HepG2 (cell line): Measurements from ENCODE around the gene FKBP10. TPM values are rescaled to one million over a fixed set of nuclear protein-coding genes. Genes with fewer than 3 reads are reported as not detected.

Source experiments
- FOSL2 ChIP-seq: sonication (generic); formaldehyde crosslinking; IDR thresholded peaks from 2 replicates; pipeline ENCODE4 v1.4.0; 2020; ENCODE audit warnings: missing genetic modification reagents
- GMEB1 ChIP-seq: sonication (generic); formaldehyde crosslinking; IDR thresholded peaks from 2 replicates; pipeline ENCODE4 v1.5.1; 2020; ENCODE audit warnings: missing genetic modification reagents, mild to moderate bottlenecking, borderline replicate concordance
- HMGXB3 ChIP-seq: sonication (generic); formaldehyde crosslinking; IDR thresholded peaks from 2 replicates; pipeline ENCODE4 v1.4.0; 2020; ENCODE audit warnings: missing genetic modification reagents, borderline replicate concordance
- ZNF142 ChIP-seq: sonication (generic); formaldehyde crosslinking; IDR thresholded peaks from 2 replicates; pipeline ENCODE4 v1.4.0; 2020; ENCODE audit warnings: missing genetic modification reagents
- ZNF264 ChIP-seq: sonication (generic); formaldehyde crosslinking; IDR thresholded peaks from 2 replicates; pipeline ENCODE4 v1.4.0; 2020; ENCODE audit warnings: missing genetic modification reagents
- ZNF782 ChIP-seq: sonication (generic); formaldehyde crosslinking; IDR thresholded peaks from 2 replicates; pipeline ENCODE4 v1.4.0; 2020; ENCODE audit warnings: missing genetic modification reagents, mild to moderate bottlenecking, borderline replicate concordance
- polyA plus RNA-seq, 8 experiments: library from polyadenylated mRNA; depleted of rRNA in 3 of 8; stranded (reverse) in 7 of 8; unstranded in 1 of 8; fragments of >200 nt; fragmentation: Illumina TruSeq in 4 of 8; extraction: Trizol in 4 of 8; gene quantifications; 2 replicates each; pipeline versions ENCODE4 v1.2.1 to v1.2.3, GENCODE V29; 2011 to 2016; ENCODE audit warnings: low read depth in 4 of 8, missing spikeins in 1 of 8, mixed read lengths in 1 of 8; ENCODE audit not compliant: insufficient read depth in 1 of 8
- total RNA-seq, 5 experiments: library from RNA; depleted of rRNA; stranded (reverse); fragments of >200 nt; fragmentation: Illumina TruSeq; extraction: Trizol; gene quantifications; 2 replicates each; pipeline ENCODE4 v1.2.3, GENCODE V29; 2016; ENCODE audit warnings: low read depth in 1 of 5
- TF ChIP-seq, protein P1 (sequence below): sonication (generic); formaldehyde crosslinking; IDR thresholded peaks from 2 replicates; pipeline ENCODE4 v1.5.1; 2020; ENCODE audit warnings: missing genetic modification reagents, mild to moderate bottlenecking, borderline replicate concordance
- TF ChIP-seq, protein P2 (sequence below): sonication (generic); formaldehyde crosslinking; IDR thresholded peaks from 2 replicates; pipeline ENCODE4 v1.8.0; 2022; ENCODE audit warnings: mild to moderate bottlenecking, missing genetic modification reagents, moderate library complexity
- TF ChIP-seq, protein P3 (sequence below): sonication (generic); formaldehyde crosslinking; IDR thresholded peaks from 2 replicates; pipeline ENCODE4; 2020; ENCODE audit warnings: missing genetic modification reagents, mild to moderate bottlenecking, borderline replicate concordance

The FKBP10 gene
- total and polyA plus RNA-seq, 2 of the 13 experiments (the other 11 are each of a cell fraction or from before 2014, with no cell fraction given), result 149 to 573 TPM

DNA sequence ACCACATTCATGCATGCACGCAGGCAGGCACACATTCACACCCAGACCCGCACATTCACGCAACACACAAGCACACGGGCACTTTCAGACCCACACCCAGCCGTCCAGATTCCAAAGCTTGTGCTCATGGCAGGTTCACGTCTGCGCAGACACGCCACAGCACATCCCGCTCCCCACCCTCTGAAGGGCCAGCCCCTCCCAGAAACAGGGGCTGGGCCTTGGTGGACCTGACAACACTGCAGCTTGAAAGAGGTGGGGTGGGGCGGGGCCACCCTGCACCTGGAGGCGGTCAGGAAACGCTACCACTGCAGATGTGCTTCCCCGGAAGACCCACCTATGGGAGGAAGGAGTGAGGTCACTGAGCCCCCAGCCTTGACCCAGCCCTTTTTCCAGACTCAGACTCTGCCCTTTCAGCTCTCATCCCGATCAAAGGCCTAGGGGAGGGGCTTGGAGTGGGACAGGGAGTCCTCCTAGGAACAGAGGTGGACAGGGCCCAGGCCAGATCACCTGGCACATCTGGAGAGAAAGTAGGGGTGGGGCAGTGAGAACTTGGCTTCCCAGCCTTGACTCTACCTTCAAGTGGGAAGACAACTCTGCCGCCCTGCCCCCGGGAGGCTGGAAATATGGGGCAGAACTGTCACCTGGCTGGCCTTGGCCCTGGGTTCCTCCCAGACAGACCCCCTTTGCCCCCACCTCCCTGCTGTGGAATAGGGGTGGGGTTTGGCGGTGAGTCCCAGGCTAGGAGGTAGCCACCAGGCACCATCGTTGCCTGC is 12.0 kb upstream of the FKBP10 start (continued):
- TF ChIP-seq, protein P1, sequence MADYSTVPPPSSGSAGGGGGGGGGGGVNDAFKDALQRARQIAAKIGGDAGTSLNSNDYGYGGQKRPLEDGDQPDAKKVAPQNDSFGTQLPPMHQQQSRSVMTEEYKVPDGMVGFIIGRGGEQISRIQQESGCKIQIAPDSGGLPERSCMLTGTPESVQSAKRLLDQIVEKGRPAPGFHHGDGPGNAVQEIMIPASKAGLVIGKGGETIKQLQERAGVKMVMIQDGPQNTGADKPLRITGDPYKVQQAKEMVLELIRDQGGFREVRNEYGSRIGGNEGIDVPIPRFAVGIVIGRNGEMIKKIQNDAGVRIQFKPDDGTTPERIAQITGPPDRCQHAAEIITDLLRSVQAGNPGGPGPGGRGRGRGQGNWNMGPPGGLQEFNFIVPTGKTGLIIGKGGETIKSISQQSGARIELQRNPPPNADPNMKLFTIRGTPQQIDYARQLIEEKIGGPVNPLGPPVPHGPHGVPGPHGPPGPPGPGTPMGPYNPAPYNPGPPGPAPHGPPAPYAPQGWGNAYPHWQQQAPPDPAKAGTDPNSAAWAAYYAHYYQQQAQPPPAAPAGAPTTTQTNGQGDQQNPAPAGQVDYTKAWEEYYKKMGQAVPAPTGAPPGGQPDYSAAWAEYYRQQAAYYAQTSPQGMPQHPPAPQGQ (CRISPR knock-in tag), result no peak
- TF ChIP-seq ZNF264 (CRISPR knock-in tag) (no peak), FOSL2 (peak; percentile 36; the same call in 1 of the 2 replicates), GMEB1 (CRISPR knock-in tag) (no peak), ZNF782 (CRISPR knock-in tag) (no peak), HMGXB3 (CRISPR knock-in tag) (no peak), ZNF142 (no peak)
- TF ChIP-seq, protein P2, sequence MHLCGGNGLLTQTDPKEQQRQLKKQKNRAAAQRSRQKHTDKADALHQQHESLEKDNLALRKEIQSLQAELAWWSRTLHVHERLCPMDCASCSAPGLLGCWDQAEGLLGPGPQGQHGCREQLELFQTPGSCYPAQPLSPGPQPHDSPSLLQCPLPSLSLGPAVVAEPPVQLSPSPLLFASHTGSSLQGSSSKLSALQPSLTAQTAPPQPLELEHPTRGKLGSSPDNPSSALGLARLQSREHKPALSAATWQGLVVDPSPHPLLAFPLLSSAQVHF, result no peak
- TF ChIP-seq, protein P3, sequence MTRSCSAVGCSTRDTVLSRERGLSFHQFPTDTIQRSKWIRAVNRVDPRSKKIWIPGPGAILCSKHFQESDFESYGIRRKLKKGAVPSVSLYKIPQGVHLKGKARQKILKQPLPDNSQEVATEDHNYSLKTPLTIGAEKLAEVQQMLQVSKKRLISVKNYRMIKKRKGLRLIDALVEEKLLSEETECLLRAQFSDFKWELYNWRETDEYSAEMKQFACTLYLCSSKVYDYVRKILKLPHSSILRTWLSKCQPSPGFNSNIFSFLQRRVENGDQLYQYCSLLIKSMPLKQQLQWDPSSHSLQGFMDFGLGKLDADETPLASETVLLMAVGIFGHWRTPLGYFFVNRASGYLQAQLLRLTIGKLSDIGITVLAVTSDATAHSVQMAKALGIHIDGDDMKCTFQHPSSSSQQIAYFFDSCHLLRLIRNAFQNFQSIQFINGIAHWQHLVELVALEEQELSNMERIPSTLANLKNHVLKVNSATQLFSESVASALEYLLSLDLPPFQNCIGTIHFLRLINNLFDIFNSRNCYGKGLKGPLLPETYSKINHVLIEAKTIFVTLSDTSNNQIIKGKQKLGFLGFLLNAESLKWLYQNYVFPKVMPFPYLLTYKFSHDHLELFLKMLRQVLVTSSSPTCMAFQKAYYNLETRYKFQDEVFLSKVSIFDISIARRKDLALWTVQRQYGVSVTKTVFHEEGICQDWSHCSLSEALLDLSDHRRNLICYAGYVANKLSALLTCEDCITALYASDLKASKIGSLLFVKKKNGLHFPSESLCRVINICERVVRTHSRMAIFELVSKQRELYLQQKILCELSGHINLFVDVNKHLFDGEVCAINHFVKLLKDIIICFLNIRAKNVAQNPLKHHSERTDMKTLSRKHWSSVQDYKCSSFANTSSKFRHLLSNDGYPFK, result no peak
